ENCODE results near the gene KLF11.

DNA sequence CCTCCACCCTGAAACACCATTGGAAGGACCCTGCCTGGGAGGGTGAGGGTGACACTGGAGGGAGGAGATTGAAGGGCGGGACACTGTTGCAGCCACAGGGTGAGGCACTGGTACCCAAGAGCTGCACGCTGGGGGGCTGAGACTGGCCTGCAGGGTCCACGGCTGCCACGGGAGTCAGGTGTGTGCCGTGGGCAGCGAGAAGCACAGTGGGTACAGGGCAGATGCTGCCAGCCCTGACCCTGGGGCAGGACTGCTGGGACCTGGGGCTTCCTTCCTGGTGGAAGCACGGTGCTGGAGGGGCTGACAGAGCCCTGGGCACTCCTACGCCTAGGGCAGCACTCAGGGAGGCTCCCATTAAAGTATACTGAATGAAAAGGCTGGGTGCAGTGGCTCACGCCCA is 20.2 kb downstream of the KLF11 start:
- TF ChIP-seq, protein P1, sequence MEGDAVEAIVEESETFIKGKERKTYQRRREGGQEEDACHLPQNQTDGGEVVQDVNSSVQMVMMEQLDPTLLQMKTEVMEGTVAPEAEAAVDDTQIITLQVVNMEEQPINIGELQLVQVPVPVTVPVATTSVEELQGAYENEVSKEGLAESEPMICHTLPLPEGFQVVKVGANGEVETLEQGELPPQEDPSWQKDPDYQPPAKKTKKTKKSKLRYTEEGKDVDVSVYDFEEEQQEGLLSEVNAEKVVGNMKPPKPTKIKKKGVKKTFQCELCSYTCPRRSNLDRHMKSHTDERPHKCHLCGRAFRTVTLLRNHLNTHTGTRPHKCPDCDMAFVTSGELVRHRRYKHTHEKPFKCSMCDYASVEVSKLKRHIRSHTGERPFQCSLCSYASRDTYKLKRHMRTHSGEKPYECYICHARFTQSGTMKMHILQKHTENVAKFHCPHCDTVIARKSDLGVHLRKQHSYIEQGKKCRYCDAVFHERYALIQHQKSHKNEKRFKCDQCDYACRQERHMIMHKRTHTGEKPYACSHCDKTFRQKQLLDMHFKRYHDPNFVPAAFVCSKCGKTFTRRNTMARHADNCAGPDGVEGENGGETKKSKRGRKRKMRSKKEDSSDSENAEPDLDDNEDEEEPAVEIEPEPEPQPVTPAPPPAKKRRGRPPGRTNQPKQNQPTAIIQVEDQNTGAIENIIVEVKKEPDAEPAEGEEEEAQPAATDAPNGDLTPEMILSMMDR (IDR thresholded peaks at IDR 0.05), result no peak
- TF ChIP-seq, protein P2, sequence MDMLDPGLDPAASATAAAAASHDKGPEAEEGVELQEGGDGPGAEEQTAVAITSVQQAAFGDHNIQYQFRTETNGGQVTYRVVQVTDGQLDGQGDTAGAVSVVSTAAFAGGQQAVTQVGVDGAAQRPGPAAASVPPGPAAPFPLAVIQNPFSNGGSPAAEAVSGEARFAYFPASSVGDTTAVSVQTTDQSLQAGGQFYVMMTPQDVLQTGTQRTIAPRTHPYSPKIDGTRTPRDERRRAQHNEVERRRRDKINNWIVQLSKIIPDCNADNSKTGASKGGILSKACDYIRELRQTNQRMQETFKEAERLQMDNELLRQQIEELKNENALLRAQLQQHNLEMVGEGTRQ (IDR thresholded peaks at IDR 0.05), result no peak
- no peak for TF ChIP-seq POLR2A (IDR thresholded peaks at IDR 0.05; ENCODE audit: low read length)
